GM21381 (cell line): ENCODE measurements around the gene ARHGAP6.

Experiments
- ATAC-seq: cut with Tn5 transposase; IDR thresholded peaks from one replicate; pipeline ENCODE4 v1.9.1; 2021; ENCODE audit warnings: mild to moderate bottlenecking, moderate library complexity; ENCODE audit not compliant: unreplicated experiment

The ARHGAP6 gene

GRCh38 chrX:11329021-11329420 lies 336.7 kb downstream of the ARHGAP6 start:
- no peak for ATAC-seq

- no peak for ATAC-seq
Measured at GRCh38 chrX:11328134-11328533, 337.6 kb downstream of the ARHGAP6 start.

DNA sequence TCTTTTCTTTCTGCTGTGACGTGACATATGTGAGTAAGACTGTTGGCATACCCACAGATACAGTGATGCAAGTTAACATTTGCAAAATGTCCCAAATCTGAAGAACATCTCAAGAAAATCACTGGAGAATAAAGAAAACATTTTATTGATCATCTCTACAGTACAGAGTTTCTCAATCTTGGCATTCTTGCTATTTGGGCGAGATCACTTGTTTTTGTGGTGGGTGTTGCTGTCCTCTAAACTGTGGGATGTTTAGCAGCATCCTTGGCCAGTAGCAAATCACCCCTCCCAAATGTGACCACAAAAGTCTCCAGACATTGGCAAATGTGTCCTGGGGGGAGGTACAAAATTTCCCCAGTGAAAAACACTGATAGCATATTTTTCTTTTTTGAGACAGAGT lies 343.7 kb downstream of the ARHGAP6 start:
- no peak for ATAC-seq

GRCh38 chrX:11319806-11320520 lies 345.8 kb downstream of the ARHGAP6 start:
- ATAC-seq: no peak

DNA sequence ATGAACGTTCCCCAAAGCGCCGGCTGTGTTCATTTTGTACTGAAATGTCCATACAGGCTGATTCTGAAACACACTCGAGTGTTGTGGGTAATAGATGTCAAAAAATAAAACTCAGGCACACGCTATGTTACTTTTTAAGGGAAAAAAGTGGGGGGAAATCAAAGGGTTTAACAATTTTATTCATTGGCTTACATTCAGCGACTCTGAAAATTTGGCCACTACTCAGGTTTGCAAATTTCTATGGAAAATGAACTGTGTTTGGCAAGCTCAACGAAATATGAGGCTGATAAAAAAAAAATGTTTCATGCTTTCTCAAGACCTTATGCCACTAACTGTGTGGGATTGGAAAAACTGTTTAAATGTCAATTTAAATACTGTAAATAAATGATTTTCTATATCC lies 354.0 kb downstream of the ARHGAP6 start:
- ATAC-seq: no peak

- ATAC-seq: no peak
Measured at GRCh38 chrX:11309220-11309619, 356.5 kb downstream of the ARHGAP6 start.

DNA sequence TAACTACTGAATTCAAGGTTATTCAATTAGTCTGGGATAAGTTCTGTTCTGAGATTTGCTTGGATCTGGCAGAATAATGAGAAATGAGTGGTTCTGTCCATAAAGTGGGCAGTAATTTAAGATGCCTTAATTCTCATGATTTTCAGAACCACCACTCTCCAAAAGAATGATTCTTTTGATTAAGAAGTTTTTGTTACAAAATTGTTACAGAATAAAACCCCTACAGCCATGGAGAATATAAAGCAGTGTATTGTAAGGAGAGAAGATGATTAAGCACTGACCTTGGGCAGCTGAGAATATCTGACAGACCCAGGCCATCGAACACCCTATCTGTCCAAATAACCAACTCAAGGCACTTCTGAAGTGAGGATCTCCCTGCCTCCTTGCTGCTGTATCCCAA lies 360.1 kb downstream of the ARHGAP6 start:
- no peak for ATAC-seq

DNA sequence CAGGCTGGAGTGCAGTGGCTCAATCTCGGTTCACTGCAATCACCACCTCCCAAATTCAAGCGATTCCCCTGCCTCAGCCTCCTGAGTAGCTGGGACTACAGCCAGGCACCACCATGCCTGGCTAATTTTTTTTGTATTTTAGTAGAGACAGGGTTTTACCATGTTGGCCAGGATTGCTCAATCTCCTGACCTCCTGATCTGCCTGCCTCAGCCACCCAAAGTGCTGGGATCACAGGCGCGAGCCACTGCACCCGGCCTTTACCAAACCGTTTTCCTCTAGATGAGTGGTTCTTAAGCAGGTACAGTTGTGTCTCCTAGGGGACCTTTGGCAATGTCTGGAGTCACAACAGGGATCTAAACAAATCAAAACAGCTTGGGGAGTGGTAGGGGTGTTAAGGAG lies 360.9 kb downstream of the ARHGAP6 start:
- no peak for ATAC-seq

- no peak for ATAC-seq
Measured at GRCh38 chrX:11298600-11298999, 367.1 kb downstream of the ARHGAP6 start.

DNA sequence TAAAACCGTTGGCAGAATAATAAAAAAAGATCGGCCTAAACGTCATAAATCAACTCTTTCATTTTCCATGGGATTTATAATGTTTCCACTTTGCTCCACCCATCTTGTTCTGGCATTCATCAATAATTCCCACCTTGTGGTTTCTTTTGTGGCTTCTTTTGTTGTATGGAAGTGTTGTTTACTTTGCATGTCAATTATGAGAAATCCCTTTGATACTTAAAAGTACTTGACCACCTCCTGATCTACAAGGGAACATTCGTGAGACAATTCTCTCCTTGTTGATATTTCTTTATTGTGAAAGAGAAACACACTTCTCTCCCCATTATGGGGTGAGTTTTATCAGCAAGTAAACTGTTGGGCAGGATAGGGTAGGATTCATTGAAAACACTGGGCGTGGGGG lies 369.7 kb downstream of the ARHGAP6 start:
- no peak for ATAC-seq

GRCh38 chrX:11293113-11293512 lies 372.6 kb downstream of the ARHGAP6 start, which contains the start of gene AMELX:
Gene AMELX (plus strand): TSS chrX:11293413. CDS start chrX:11294789, 1,376 bp downstream.
- no peak for ATAC-seq

GRCh38 chrX:11290416-11291102 lies 375.2 kb downstream of the ARHGAP6 start:
- no peak for ATAC-seq

- no peak for ATAC-seq
Measured at GRCh38 chrX:11287505-11287904, 378.2 kb downstream of the ARHGAP6 start.

GRCh38 chrX:11285651-11286050 lies 380.1 kb downstream of the ARHGAP6 start:
- no peak for ATAC-seq

DNA sequence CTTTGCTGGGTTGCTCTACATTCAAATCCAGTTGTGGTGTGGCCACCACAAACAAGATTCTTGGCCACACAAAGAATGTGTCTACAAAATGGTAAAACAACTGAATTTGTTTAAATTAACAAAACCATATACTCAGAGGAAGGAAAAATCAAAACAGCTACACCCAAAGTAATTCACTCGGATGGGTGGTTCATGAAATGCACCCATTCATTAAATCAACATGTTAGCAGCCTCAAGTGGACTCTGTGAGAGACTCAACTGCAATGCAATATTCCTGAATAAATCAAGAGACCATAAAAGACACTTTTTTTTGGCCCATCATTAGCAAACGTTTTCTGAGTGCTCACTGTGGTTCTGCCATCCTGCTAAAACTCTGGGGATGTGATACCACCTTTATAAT lies 383.7 kb downstream of the ARHGAP6 start:
- no peak for ATAC-seq

- ATAC-seq: no peak
Measured at GRCh38 chrX:11273544-11273943, 392.2 kb downstream of the ARHGAP6 start.

GRCh38 chrX:11272863-11273262 lies 392.9 kb downstream of the ARHGAP6 start:
- ATAC-seq: no peak

- ATAC-seq: no peak
Measured at GRCh38 chrX:11272290-11272689, 393.4 kb downstream of the ARHGAP6 start.

DNA sequence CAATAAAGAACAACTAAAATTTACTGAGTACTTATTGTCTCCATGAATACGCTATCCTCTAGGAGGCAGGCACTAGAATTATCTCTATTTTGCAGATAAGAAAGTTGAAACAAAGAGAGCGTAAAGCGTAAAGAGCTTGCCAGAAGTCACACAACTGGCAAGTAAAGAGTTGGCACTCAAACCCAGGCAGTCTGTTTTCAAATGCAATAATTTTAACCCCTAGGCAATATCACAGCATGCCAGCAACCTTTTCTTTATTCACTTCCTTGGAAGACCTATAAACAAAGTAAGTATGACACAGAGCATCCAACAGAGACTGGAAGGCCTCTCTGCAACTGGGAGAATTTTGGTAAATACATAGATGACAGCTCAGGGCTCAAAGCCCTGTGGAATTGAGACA lies 395.7 kb downstream of the ARHGAP6 start:
- no peak for ATAC-seq

DNA sequence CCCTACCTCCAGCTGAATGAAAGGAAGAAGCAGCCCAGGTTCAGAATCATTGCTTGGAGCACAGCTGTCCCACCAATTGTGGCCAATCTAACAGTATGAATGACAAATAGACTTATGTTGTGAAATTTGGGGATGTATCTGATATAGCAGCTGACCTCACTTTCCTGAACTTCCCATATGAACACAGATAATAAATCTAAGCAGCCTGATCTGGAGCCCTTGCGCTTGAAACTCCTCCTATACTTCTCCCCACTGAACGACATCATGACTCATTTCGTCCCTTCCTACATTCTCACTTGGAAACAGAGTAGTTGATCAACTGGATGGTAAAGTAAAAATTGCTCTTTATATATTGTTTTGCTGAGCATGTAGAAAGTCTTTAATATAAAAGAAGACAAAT lies 396.7 kb downstream of the ARHGAP6 start:
- no peak for ATAC-seq

DNA sequence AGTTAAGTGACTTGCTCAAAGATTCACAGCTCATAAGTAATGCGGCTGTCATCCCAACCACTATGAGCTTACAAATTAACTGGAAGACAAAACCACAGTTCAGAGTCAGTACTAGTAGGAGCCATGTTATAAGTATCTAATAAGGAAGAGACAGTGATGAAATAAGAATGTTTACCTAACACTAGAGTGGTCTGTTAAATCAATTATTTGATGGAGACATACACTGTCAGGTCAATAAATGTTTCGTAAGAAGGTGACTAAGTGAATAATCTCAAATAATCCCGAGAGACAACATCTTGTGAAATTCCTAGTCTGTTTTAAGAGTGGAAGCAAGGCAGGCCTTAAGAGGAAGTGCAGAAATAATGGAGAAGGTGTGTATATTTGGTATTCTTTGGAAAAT lies 398.3 kb downstream of the ARHGAP6 start:
- no peak for ATAC-seq

DNA sequence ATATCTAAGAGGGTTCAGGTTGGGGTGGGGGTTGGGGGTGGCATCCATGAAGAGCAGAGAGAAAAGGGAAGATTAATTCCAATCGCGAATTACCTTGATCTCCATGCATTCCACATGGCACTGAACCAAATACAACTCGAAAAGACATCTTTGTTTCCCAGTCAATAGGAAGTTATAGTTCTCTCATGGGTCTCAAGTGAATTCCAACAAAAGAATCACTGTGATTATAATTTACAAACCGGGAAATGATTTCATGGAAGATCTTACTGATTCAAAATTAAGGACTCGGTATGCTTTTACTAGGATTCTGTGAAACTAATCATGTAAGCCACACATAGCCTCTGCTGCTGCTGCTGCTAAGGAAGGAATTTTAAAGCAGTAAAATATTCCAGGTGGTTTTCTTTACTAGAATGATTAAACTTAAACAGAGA lies 399.1 kb downstream of the ARHGAP6 start:
- ATAC-seq: no peak
